IPS-18c (cell line): ENCODE data around the gene OR9Q2.

Experiments used
- H3K4me3 ChIP-seq: 2 replicates; pipeline ENCODE4 v1.7.0; 2013; ENCODE audit warnings: low read depth, mild to moderate bottlenecking, low read length, moderate library complexity; ENCODE audit not compliant: insufficient read depth
- H3K9me3 ChIP-seq: one replicate; pipeline ENCODE4 v1.6.1; 2013; ENCODE audit warnings: mild to moderate bottlenecking, low read length, moderate library complexity; ENCODE audit not compliant: control insufficient read depth, insufficient read depth

OR9Q2 gene

DNA sequence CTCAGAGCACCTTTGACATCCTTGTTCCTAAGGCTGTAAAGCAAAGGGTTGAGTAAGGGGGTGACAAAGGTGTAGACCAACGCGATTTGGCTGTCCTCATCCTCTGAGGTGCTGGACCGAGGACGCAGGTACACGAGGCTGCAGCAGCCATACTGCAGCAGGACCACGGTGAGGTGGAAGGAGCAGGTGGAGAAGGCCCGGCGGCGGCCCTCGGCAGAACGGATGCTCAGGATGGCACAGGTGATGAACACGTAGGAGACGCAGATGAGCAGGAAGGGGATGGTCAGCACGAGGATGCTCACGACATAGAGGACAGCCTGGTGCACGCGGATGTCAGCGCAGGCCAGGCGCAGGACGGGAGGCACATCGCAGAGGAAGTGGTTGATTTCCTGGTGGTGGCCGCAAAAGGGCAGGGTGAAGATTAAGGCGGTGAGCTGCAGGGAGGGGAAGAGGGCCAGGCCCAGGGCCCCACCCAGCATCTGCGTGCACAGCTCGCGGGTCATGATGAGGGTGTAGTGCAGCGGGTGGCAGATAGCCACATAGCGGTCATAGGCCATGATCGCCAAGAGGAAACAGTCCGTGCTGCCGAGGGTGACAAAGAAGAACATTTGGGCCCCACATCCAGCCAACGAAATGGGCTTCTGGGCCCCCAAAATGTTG lies 39.2 kb downstream of the OR9Q2 start:
- no peaks in the 10 kb centered on the region for H3K9me3 ChIP-seq

More for the DNA sequence above, 39.2 kb downstream of the OR9Q2 start:
- H3K4me3 ChIP-seq, result no peak overlapping the region
